Activated CD4-positive, alpha-beta T cell treated with anti-CD3 and anti-CD28 coated beads for 36 hours (primary cell): ENCODE results near the gene YKT6. TPM values are rescaled to one million over a fixed set of nuclear protein-coding genes. Genes with fewer than 3 reads are reported as not detected.

ENCODE experiments used
- ATAC-seq: fragments of 200-7000 bp; cut with Tn5 transposase; one replicate; pipeline ENCODE4 v1.10.0; 2021; ENCODE audit warnings: mild to moderate bottlenecking, moderate library complexity
- CTCF ChIA-PET: fragments of 350-600 bp; sonication (Branson Sonifier 250); formaldehyde crosslinking; loops from one replicate; lab custom pipeline; 2021; ENCODE audit warnings: antibody characterized with exemption; lab: Charles Lee
- POLR2A ChIA-PET: fragments of 350-600 bp; sonication (Branson Sonifier 250); formaldehyde crosslinking; loops from one replicate; lab custom pipeline; 2021; ENCODE audit warnings: antibody characterized with exemption, inconsistent platforms; lab: Charles Lee
- DNase-seq: peaks from one replicate; pipeline ENCODE4 v3.0.0-alpha.2; 2020
- H3K27ac Mint-ChIP-seq: one replicate; pipeline ENCODE4 v1.8.0; 2021; ENCODE audit warnings: mixed read lengths
- H3K27me3 Mint-ChIP-seq: one replicate; pipeline ENCODE4 v1.8.0; 2021; ENCODE audit warnings: mixed read lengths
- H3K36me3 Mint-ChIP-seq: one replicate; pipeline ENCODE4 v1.8.0; 2021; ENCODE audit warnings: low read depth, mixed read lengths
- H3K4me1 Mint-ChIP-seq: one replicate; pipeline ENCODE4 v1.8.0; 2021; ENCODE audit warnings: mixed read lengths
- H3K4me3 Mint-ChIP-seq: one replicate; pipeline ENCODE4 v1.8.0; 2021; ENCODE audit warnings: mild to moderate bottlenecking, moderate library complexity, mixed read lengths
- H3K9me3 Mint-ChIP-seq: one replicate; pipeline ENCODE4 v1.8.0; 2021; ENCODE audit warnings: low read depth, mixed read lengths
- intact Hi-C, 2 experiments: fragments of 100-400 bp; cut with DNase I in 1 of 2; cut with micrococcal nuclease in 1 of 2; formaldehyde crosslinking; loops; one replicate each; pipeline versions ENCODE4 v1.14.2 to v1.15.1; 2022 to 2024; cut with DNase I, micrococcal nuclease
- total RNA-seq, 2 experiments: library from RNA; stranded (reverse); gene quantifications; one replicate each; pipeline ENCODE4 v1.2.3, GENCODE V29; 2021

The YKT6 gene
- total RNA-seq, 2 experiments from 2014 or later = 51.0 to 51.3 TPM

- Mint-ChIP-seq H3K36me3 (no peaks in the 10 kb centered on the region), H3K27me3 (no peaks in the 10 kb centered on the region), H3K4me3 (no peak overlapping the region), H3K9me3 (no peaks in the 10 kb centered on the region), H3K4me1 (no peaks in the 10 kb centered on the region), H3K27ac (no peak overlapping the region)
- ATAC-seq = no peak
- no peak for DNase-seq
- POLR2A ChIA-PET = no interaction called here
- intact Hi-C loops = loop anchor here in 1 of 2 experiments (5.0 kb wide), 1 partner anchor 327 kb away; no protein-coding TSS in a partner anchor
- CTCF ChIA-PET = interaction anchor here (0.6 to 2.2 kb wide), 22 partner anchors 17 to 325 kb away, joined by 3 to 13 read pairs (median 3); partner anchors contain the start of gene NUDCD3
These were observed 39.6 kb downstream of the YKT6 start for GRCh38 chr7:44240376-44240775.

GRCh38 chr7:44240983-44241510, 40.3 kb downstream of the YKT6 start:
- DNase-seq = peak; percentile 81
- intact Hi-C loops = loop anchor here (1.0 to 5.0 kb wide), 4 partner anchors 66 to 326 kb away; no protein-coding TSS in a partner anchor
- Mint-ChIP-seq H3K9me3 (no peaks in the 10 kb centered on the region), H3K27me3 (no peaks in the 10 kb centered on the region), H3K4me1 (no peaks in the 10 kb centered on the region), H3K36me3 (no peaks in the 10 kb centered on the region), H3K4me3 (no peak overlapping the region), H3K27ac (peak overlapping the region; percentile 51)
- ChIA-PET POLR2A (interaction anchor here (0.6 kb wide), 1 partner anchor 732 kb away, joined by 3 read pairs; no protein-coding TSS in a partner anchor), CTCF (interaction anchor here (0.6 to 2.2 kb wide), 23 partner anchors 18 to 324 kb away, joined by 3 to 13 read pairs (median 3); partner anchors contain the start of gene NUDCD3)
- peak; percentile 95 for ATAC-seq

- POLR2A ChIA-PET = no interaction called here
- no peak overlapping the region for H3K27ac Mint-ChIP-seq
- H3K4me3 Mint-ChIP-seq = no peak overlapping the region
- no peaks in the 10 kb centered on the region for H3K27me3 Mint-ChIP-seq
- H3K36me3 Mint-ChIP-seq = no peaks in the 10 kb centered on the region
- intact Hi-C loops = loop anchor here in 1 of 2 experiments (5.0 kb wide), 1 partner anchor 325 kb away; no protein-coding TSS in a partner anchor
- DNase-seq (no peak), ATAC-seq (no peak)
- H3K9me3 Mint-ChIP-seq = no peaks in the 10 kb centered on the region
- CTCF ChIA-PET = interaction anchor here (1.0 to 2.2 kb wide), 5 partner anchors 17 to 827 kb away, joined by 3 to 13 read pairs (median 3); no protein-coding TSS in a partner anchor
- no peaks in the 10 kb centered on the region for H3K4me1 Mint-ChIP-seq
These were observed 41.3 kb downstream of the YKT6 start for GRCh38 chr7:44242091-44242490.

GRCh38 chr7:44244282-44244681, 43.5 kb downstream of the YKT6 start:
- CTCF ChIA-PET = interaction anchor here (0.8 kb wide), 1 partner anchor 321 kb away, joined by 5 read pairs; no protein-coding TSS in a partner anchor
- Mint-ChIP-seq H3K4me3 (no peak overlapping the region), H3K4me1 (no peaks in the 10 kb centered on the region), H3K27ac (no peak overlapping the region), H3K9me3 (no peaks in the 10 kb centered on the region), H3K27me3 (no peaks in the 10 kb centered on the region), H3K36me3 (no peaks in the 10 kb centered on the region)
- DNase-seq = peak; percentile 69
- intact Hi-C loops = loop anchor here in 1 of 2 experiments (5.0 kb wide), 1 partner anchor 323 kb away; no protein-coding TSS in a partner anchor
- ATAC-seq = no peak
- POLR2A ChIA-PET = interaction anchor here (0.6 kb wide), 1 partner anchor 290 kb away, joined by 3 read pairs; no protein-coding TSS in a partner anchor

GRCh38 chr7:44246396-44247113, 45.8 kb downstream of the YKT6 start:
- ChIA-PET POLR2A (no interaction called here), CTCF (no interaction called here)
- DNase-seq (no peak), ATAC-seq (no peak)
- intact Hi-C loops = no loop called here
- Mint-ChIP-seq H3K4me1 (no peaks in the 10 kb centered on the region), H3K9me3 (no peaks in the 10 kb centered on the region), H3K36me3 (no peaks in the 10 kb centered on the region), H3K4me3 (no peak overlapping the region), H3K27me3 (no peaks in the 10 kb centered on the region), H3K27ac (no peak overlapping the region)

GRCh38 chr7:44247868-44248651, 47.3 kb downstream of the YKT6 start:
- ChIA-PET CTCF (interaction anchor here (0.9 kb wide), 1 partner anchor 230 kb away, joined by 3 read pairs; no protein-coding TSS in a partner anchor), POLR2A (no interaction called here)
- Mint-ChIP-seq H3K36me3 (no peaks in the 10 kb centered on the region), H3K4me3 (no peak overlapping the region), H3K27me3 (no peaks in the 10 kb centered on the region), H3K27ac (no peak overlapping the region), H3K4me1 (no peaks in the 10 kb centered on the region), H3K9me3 (no peaks in the 10 kb centered on the region)
- intact Hi-C loops = no loop called here
- DNase-seq (no peak), ATAC-seq (no peak)

GRCh38 chr7:44249639-44250234, 49.0 kb downstream of the YKT6 start:
- no peaks in the 10 kb centered on the region for H3K27me3 Mint-ChIP-seq
- no peak overlapping the region for H3K4me3 Mint-ChIP-seq
- H3K36me3 Mint-ChIP-seq = no peaks in the 10 kb centered on the region
- H3K9me3 Mint-ChIP-seq = no peaks in the 10 kb centered on the region
- no peak for DNase-seq
- no peaks in the 10 kb centered on the region for H3K4me1 Mint-ChIP-seq
- intact Hi-C loops = no loop called here
- ChIA-PET CTCF (no interaction called here), POLR2A (no interaction called here)
- H3K27ac Mint-ChIP-seq = no peak overlapping the region
- ATAC-seq = peak; percentile 19

GRCh38 chr7:44251269-44251668, 50.5 kb downstream of the YKT6 start:
- H3K4me3 Mint-ChIP-seq = no peak overlapping the region
- H3K27ac Mint-ChIP-seq = no peak overlapping the region
- CTCF ChIA-PET = no interaction called here
- H3K9me3 Mint-ChIP-seq = no peaks in the 10 kb centered on the region
- H3K27me3 Mint-ChIP-seq = no peaks in the 10 kb centered on the region
- ATAC-seq = no peak
- POLR2A ChIA-PET = no interaction called here
- peaks cover 3% of the 10 kb centered on the region for H3K4me1 Mint-ChIP-seq
- H3K36me3 Mint-ChIP-seq = no peaks in the 10 kb centered on the region
- intact Hi-C loops = no loop called here
- DNase-seq = no peak

GRCh38 chr7:44251881-44252280, 51.1 kb downstream of the YKT6 start:
- intact Hi-C loops = no loop called here
- Mint-ChIP-seq H3K36me3 (no peaks in the 10 kb centered on the region), H3K4me1 (peaks cover 8% of the 10 kb centered on the region), H3K9me3 (no peaks in the 10 kb centered on the region), H3K4me3 (no peak overlapping the region), H3K27ac (no peak overlapping the region), H3K27me3 (no peaks in the 10 kb centered on the region)
- POLR2A ChIA-PET = no interaction called here
- CTCF ChIA-PET = no interaction called here
- no peak for ATAC-seq
- no peak for DNase-seq

GRCh38 chr7:44256459-44256858, 55.7 kb downstream of the YKT6 start:
- no peaks in the 10 kb centered on the region for H3K9me3 Mint-ChIP-seq
- H3K36me3 Mint-ChIP-seq = no peaks in the 10 kb centered on the region
- ATAC-seq (no peak), DNase-seq (no peak)
- intact Hi-C loops = loop anchor here (5.0 kb wide), 2 partner anchors 174 to 234 kb away; partner anchors contain the start of gene POLM (in 1 of the 2)
- peak overlapping the region; percentile 58 for H3K27ac Mint-ChIP-seq
- ChIA-PET CTCF (no interaction called here), POLR2A (no interaction called here)
- no peak overlapping the region for H3K4me3 Mint-ChIP-seq
- H3K4me1 Mint-ChIP-seq = peaks cover 46% of the 10 kb centered on the region
- no peaks in the 10 kb centered on the region for H3K27me3 Mint-ChIP-seq
